NCI-H446 (cell line): Measurements from ENCODE around the gene TIGIT.

Source experiments
- DNase-seq, 2 experiments: peaks; one replicate each; lab custom pipeline; 2025; lab: John Stamatoyannopoulos, UW

TIGIT gene

DNA sequence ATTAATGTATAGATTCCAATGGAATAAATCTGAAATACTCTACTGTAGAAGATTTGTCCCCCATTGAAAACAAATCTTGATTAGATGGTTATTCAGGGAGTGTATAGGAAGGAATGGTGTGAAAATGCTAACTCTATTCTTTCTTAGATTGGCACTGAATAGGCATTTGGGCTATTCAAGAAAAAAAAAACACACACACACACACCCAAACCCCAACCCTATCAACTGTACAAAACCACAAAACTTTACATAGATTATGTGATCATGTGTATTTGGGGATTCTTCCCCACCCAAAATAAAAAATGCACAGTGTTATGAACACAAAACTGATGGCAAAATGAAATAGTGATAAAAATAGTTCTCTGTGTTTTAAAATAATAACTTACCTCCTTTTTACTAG, 61.8 kb downstream of the TIGIT start:
- DNase-seq = no peak

DNA sequence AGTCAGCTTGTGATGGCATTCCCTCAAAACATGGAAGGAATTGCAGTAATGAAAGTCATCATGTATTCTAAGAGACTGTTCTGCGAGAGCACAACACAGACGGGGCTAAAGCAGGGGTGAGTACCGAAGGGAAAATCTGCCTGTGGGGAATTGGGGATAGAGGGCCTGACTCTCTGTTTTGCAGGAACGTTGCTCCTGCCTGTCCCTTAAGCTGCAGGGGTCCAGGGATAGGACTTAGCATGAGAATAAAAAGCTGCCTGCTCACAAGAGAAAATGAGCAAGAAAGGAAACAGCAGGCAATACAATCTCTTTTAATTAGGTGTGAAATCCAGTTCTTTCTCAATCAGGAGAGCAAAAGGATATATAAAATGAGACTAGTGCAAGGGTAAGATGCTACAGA, 62.2 kb downstream of the TIGIT start:
- no peak for DNase-seq

GRCh38 chr3:114356525-114356924, 62.7 kb downstream of the TIGIT start:
- no peak for DNase-seq
